Stimulated activated CD4-positive, alpha-beta T cell treated with anti-CD3 and anti-CD28 coated beads, TNF-alpha, amount 100 ng/mL, for 1 hour (primary cell): ENCODE data around the gene CKM.

ENCODE experiments used
- DNase-seq, 3 donors: peaks; one replicate each; pipeline ENCODE4 v3.0.0-alpha.2; 2020; ENCODE audit warnings: low read depth in 3 of 3, low spot score in 1 of 3

CKM gene

DNA sequence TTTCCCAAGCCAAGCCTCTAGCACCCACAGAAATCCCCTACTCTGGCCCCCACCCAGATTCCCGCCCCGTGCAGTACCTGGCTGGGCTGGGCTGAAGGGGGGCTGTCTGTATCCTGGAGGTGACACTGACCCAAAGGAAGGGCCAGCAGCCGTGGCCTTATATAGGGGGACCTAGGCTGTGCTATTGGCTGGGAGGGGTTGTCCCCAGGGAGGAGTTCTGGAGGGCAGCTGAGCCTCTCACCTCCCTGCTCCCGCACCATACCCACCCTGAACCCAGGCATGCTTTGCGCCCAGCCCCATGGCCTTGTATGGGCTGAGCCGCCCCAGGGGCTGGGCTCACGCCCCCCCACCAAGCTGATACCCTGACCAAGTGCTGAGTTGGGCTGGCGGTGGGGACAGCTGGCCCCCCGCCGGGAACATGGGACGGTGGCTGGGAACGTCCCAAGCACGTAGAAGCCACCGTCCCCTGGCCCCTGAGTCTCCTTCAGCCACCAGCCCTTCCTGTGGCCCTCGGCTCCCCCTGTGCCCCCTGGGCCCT lies at the start of gene CKM:
Gene CKM (minus strand): TSS at position 132 of the 538 bp plus-strand sequence. CDS start 3,162 bp downstream, outside the sequence.
- DNase-seq: no peak

DNA sequence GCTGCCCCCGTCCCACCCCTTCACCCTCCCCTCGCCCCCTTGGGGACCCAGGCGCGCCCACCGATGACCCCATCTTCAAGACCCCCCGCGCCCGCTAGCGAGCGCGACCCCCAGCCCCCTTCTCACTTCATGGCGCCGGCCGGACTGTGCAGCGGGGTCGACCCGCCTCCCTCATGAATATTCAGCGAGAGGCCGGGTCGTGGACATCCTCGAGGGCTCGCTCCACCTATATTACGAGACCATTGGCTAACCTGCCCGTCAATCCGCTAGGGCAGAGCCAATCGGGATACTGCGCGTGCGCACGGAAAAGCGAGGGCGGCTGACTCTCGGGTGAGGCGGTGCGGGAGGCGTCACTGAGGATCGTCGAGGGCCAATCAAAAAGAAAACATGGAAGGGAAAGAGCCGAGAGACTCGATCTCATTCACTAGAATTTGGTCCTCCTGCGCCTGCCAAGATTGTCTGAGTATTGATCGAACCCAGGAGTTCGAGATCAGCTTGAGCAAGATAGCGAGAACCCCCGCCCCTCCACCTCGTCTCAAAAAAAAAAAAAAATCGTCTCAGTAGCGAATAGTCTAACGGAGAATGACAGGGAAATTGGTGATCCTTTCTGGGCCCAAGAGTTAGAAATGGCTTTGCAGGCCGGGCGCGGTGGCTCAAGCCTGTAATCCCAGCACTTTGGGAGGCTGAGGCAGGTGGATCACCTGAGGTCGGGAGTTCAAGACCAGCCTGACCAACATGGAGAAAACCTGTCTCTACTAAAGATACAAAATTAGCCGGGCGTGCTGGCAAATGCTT lies 47.9 kb upstream of the CKM start, which contains the start of gene ERCC2:
Gene ERCC2 (minus strand): TSS at position 164 of the 795 bp plus-strand sequence. CDS start 33 bp downstream, at position 131.
- DNase-seq: peak; percentile 99 to 100 (median 99)

DNA sequence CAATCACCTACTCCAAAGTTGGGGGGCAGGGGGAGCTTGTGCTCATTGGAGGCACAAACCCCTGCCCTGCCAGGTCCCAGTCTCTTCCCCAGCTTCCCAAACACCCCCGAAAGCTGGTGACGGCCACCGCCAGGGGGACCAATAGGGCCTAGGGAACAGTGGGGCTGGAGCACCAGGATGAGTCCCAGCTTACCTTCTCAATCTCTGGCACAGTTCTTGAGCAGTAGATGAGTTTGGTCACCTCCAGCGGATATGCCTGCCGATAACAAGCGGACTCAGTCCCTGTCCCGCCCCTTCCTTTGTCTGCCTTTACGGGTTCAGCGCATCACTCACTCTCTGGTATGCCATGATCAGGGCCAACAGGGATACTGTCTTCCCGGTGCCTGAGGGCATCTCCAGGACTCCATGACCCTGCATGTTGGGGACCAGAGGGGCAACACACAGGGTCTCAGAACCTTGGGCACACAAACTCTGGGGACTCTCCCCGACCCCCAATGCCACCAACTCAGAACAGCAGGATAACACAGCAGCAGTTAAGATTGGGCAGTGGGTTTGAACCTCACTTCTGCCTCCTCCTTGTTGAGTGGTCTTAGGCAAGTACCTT lies 46.2 kb upstream of the CKM start:
- no peak for DNase-seq

DNA sequence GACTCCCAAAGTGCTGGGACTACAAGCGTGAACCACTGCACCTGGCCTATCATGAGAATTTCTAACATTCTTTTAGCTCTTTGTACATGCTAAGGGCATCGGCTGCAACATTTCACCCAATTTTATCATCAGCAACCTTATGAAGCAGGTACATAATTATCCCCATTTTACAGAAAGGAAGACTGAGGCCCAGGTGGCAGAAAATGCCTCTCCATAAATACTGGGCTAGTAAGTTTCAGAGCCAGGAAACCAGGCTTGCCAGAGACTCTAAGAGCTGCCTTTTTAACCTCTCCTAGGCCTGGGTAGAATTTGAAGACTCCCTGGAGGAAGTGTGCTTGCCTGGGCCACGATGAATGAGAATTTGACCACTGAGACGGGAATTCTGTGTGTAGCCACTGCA lies 45.5 kb upstream of the CKM start:
- DNase-seq: no peak

DNA sequence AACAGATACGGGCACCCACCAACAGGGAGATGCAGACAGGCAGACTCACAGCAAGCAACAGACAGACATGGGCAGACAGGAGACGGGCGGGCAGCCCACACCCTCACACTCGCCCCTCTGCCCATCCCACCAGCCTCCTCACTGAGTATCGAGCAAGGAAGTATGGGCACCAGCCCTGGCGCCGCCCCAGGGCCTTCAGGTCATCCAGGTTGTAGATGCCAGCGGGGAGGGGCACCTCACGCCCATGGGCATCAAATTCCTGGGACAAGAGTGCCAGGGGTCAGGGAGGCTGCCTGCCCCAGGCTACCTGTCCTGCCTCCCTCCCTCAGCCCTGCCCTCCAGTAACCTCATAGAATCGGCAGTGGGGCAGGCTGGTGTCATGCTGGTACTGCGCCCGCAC lies 42.0 kb upstream of the CKM start:
- DNase-seq: no peak

DNA sequence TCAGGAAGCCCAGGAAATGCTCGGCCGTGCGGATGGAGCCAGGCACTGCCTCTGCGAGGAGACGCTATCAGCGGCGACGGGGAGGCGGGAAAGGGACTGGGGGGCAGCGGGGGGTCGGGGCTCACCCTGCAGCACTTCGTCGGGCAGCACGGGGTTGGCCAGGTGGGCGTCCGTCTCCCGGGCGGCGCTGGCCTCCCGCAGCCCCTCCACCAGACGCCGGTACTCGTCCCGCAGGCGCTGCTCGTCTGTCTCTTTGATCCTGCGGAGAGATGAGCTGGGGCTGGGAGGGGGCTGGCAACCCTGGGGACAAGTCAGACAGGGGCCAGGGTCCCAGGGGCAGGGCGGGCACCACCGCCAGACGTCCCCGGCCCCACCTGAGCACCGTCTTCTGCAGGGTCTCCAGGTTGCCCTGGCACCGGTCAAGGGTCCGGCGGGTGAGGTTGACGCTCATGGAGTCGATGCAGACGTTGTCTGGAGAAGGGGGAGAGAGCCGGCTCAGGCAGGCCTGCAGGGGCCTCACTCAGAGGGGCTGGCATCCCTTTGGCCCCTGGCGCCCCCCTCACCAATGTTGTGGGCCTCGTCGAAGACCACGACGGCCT lies 41.3 kb upstream of the CKM start:
- DNase-seq: no peak

DNA sequence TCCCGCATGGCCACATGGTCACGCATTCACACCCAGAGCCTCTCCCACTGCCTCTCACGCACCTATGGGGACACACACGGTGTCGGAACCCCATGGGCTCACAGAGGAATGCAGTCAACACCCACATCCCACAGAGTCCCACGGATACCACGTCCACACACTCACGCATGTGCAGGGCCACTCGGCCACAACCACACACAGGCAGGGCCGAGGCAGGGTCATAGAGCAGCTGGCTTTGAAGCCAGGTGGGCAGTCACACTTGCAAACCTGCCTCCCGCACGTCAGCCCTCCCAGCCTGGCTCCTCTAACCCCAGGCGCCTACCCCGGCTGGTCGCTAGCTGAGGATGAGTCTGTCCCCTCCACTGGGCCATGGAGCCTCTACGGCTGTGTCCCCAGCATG lies 39.6 kb upstream of the CKM start:
- DNase-seq: no peak

DNA sequence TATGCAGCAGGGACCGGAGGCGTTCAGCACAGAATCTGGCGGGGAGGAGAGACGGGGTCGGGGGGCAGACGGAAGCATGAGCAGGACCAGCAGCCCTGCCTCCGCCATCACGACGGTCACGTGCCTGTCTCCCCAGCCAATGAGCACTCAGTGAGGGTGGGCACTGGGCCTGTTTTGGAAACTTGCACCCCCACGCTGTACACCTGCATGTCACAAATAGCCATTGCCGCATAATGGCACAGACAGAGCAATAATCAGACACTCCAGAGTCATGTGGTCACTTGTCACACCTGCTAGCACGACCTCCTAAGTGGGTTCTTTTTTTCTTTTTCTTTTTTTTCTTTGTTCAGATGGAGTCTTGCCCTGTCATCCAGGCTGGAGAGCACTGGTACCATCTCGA lies 38.9 kb upstream of the CKM start:
- DNase-seq: no peak

DNA sequence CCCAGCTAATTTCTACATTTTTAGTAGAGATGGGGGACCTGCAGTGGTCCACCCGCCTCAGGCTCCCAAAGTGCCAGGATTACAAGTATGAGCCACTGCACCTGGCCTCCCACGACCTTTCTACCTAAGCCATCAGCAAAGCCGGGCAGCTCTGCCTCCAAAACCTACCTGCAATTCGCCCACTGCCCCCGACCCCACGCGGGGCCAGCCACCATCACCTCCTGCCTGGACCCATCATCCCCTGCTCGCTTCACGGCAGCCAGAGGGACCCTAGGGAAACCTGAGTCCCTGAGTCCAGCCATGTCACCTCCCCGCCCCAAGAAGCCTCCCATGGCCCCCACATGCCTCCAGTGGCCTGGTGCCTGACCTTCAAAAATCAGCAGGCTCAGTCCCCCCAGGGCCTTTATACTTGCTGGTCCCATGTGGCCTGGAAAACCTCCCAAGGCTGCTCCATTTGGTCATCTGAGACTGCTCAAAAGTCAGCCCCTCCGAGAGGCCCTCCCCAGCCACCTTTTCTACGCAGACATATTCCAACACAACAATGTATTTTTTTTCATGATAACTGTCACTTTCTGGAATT lies 35.6 kb upstream of the CKM start:
- no peak for DNase-seq

DNA sequence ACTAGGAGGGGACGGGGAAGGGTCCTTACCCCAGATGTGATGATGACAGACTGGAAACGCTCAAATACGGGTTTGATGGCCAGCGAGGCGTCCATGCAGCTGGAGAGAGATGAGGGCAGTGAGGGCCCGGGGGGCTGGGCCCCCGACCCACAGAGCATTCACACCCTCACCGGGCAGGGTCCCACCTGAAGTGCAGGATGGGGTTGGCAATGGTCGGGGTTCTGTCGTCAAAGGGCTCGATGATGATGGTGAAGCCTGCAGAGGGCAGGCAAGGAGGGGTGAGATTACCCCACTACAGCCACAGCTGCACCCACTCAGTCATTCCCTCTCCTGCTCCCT lies 34.7 kb upstream of the CKM start:
- DNase-seq: no peak

DNA sequence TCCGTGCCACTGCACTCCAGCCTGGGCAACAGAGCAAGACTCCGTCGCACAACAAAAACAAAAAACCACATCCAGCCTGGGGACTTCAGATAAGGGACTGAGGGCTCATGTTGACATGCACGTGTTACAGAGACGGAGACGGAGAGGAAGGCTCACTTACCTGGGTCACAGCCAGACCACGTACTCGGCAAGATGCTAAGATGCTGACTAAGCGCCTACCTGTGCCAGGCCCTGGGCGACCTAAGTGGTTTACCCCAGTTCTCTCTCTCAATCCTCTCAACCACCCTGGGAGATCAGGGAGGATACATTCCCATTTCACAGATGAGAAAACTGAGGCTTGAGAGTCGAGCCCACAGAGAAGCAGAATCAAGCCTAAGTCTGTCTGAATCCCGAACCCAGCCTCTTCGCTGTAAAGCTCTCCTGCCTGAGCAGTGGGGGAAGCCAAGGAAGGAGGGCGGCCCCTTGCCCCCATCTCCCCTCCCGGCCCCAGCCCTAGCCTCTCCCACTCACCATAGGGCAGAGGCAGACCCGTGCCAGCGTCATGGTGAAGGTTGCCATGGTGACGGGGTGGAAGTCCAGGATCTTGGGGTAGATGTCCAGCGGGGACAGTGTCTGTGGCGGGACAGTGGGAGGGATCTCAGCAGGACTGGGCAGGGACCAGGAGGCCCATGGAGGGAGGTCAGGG lies 34.2 kb upstream of the CKM start:
- no peak for DNase-seq

DNA sequence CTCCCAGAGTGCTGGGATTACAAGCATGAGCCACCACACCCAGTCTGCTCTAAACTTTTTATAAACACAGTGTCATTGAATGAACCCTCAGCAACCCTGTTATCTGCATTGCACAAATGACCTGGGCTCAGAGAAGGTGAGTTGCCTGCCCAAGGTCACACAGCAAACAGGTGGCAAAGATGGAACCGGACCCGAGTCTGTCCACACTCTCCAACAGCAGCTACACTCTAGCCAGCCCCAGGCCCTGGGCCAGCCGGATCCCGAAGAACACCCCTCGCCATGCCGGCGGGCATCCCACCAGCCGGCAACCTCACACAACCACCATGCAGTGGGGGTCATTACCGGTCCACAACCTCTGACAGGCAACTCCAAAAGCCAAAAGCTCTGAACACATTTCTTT lies 33.2 kb upstream of the CKM start:
- no peak for DNase-seq

DNA sequence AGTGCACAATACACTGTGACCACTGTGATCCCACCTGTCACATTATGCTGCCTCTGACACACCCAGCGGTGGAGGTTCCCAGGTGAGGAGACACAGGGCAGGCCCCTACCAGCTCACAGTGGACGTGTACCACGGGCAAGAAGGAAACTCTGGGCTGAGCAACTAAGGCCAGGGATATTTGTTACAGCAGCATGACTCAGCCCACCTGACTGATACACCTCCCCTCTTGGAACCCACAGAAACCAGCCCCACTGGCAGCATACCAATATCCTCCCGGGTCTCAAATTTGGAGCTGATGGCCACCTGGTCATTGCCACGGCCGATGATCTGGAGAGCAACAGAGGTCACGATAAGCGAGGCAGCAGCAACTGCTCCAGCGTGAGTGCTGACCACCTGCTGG lies 32.7 kb upstream of the CKM start:
- DNase-seq: no peak

DNA sequence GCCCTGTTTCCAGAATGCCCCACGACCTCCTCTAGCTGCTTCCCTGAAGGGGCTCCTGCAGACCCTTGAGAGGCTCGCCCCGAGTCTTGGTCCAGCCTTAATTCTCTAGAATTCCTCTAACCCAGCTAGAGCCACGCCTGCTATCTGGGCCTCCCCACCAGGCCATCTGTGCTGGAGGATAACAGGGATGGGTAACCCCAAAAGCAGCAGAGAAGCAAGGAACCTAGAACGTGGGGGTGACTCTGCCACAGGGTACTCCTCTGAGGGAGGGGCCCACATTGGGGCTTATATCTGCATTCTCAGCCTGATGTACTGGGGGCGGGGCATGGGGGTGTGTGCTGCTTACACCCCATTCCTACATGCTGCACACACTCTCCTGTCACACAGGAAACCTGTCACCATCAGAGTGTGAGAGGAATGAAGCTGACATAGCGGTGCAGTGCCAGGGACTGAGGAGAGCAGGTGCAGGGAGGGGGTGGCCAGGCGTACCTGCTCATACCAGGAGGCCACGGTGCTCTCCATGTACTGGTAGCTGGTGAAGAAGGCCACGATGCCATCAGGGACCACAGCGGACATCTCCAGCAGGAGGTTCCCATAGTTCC lies 31.7 kb upstream of the CKM start:
- no peak for DNase-seq

DNA sequence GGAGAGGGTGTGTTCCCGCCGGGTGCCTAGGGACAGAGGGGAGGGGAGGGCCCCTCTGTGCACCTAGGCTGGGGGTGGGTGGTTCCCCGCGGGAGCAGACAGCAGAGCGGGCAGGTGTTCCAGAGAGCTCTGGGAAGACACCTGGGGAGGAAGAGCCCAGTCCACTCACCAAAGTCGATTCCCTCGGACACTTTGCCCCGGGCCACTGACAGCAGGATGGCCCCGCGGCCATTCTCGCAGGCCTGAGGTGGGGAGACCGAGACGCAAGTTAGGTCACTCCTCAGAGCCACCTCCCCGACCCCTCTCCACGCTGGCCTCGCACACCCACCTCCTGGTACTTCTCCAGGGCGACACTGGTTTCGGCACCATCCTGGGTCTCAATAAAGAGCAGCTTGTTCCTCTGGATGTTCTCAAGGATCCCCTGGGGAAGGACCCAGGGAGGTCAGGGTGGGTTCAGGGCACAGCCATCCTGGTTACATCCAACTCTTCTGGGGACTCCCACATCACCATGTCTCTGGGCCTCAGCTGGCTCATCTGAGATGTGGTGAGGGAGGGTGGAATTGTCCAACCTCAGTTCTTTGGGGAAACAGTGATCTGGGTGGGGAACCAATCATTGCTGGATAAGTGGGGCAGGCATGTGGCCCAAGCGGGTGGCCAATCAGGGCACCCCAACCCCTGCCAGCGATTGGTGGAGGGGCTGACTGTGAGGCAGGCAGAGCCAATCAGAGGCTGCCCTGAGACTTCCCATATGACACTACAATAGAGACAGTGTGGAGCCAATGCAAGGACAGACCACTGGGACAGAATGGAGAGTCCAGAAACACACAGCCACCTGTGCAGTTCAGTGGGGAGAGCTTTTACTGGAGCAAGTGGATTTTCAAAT lies 30.5 kb upstream of the CKM start:
- no peak for DNase-seq

DNA sequence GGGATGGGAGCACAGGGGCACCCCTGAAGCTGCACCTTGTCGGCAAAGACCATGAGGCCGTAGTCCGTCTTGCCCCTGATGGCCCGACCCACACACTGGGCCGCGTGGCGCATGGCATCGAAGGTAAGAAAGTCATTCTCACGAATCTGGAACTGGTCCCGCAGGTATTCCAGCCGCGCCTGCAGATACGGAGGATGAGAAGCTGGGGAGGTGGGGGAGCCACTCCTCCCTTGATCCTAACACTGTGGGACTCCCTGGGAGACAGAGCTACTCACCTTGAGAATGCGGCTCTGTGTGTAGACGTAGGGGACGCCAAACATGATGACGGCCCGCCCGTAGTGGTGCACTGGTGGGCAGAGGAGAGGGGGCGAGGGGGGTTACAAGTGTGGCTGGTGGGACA lies 29.8 kb upstream of the CKM start:
- no peak for DNase-seq

DNA sequence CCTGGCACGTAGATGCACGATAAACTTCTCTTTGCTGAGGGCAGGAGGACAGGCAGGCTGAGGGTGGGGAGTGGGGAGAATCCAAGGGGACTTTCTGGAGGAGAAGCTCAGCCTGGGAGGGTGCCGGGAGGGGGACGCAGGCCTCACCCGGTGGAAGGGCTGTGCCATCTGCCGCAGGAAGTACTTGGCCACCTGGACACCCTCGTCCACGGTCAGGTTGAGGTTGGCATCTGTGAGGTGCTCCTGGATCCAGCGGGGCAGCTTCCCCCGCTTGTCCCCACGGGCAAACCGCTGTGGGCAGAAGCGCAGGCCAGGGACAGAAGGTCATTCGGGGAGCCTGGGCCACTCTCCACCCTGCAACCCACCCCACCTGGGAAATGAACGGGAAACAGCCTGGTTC lies 29.4 kb upstream of the CKM start:
- no peak for DNase-seq

DNA sequence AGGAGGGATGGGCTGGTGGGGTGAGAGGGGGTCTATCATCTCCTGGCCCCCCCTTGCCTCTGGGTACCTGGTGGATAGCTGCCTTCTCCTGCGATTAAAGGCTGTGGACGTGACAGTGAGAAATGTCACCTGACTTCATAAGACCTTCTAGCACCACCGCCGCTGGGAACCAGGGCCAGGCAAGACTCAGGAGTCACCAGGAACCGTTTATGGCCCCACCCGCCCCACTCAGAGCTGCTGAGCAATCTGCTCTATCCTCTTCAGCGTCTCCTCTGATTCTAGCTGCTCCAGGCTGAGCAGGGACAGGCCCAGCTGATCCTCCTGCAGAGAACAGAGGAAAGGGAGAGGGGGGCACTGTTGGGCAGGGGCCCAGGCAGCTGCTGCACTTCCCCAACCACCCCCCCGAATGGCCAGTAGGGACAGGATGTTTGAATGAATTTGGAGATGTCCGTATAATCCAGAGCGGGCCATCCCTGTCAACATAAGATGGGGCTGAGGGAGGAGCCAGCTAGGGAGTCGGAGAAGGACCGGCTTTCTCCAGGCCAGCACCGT lies 28.8 kb upstream of the CKM start:
- DNase-seq: no peak

DNA sequence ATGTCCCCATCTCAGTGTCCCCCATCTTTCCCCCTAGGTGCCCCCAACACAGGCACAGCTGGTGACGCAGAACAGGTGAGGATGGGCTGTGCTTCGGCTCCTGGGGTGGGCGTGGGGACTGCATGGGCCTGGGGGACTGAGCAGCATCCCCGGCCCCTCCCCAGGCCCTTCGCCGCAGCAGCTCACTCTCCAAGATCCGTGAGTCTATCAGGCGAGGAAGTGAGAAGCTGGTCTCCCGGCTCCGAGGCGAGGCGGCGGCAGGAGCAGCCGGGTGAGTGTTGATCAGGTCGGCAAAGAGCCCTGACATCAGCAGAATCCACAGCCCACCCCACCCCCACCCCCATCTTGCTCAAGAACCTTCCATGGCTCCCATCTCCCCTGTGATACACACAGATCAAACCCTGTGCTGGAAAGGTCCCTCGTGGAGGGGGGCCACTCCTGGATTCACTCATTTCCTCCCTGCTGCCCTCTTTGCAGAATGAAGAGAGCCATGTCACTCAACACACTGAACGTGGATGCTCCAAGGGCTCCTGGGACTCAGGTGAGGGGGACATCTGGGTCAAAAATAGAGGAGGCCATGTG lies 27.9 kb upstream of the CKM start:
- DNase-seq: no peak
